BLaER1 (cell line): ENCODE measurements around the gene CCSER2.
"Not testable (repeated sequence)": the region's sequence is repeated elsewhere in the genome, so short reads cannot be mapped to it uniquely, and the experiment has no call there.

Source experiments
- H3K27ac ChIP-seq: shearing (Covaris generic); formaldehyde crosslinking; 2 replicates; pipeline ENCODE4 v1.8.1; 2022
- H3K27me3 ChIP-seq: shearing (Covaris generic); formaldehyde crosslinking; 2 replicates; pipeline ENCODE4 v1.8.1; 2022
- H3K36me3 ChIP-seq: shearing (Covaris generic); formaldehyde crosslinking; 2 replicates; pipeline ENCODE4 v1.8.1; 2022
- H3K4me1 ChIP-seq: shearing (Covaris generic); formaldehyde crosslinking; 2 replicates; pipeline ENCODE4 v1.8.1; 2022
- H3K4me2 ChIP-seq: shearing (Covaris generic); formaldehyde crosslinking; 2 replicates; pipeline ENCODE4 v1.8.1; 2022
- H3K4me3 ChIP-seq: shearing (Covaris generic); formaldehyde crosslinking; 2 replicates; pipeline ENCODE4 v1.8.1; 2022
- H3K9ac ChIP-seq: shearing (Covaris generic); formaldehyde crosslinking; 2 replicates; pipeline ENCODE4 v1.8.1; 2022
- H3K9me3 ChIP-seq: shearing (Covaris generic); formaldehyde crosslinking; 2 replicates; pipeline ENCODE4 v1.8.1; 2022
- H4K20me1 ChIP-seq: shearing (Covaris generic); formaldehyde crosslinking; 2 replicates; pipeline ENCODE4 v1.8.1; 2022
- Cebpa-rat ChIP-seq: shearing (Covaris generic); IDR thresholded peaks from 2 replicates; pipeline ENCODE4 v1.8.1; 2022

The CCSER2 gene

GRCh38 chr10:84341983-84342382 is 13.6 kb downstream of the CCSER2 start:
- Histone ChIP-seq H3K4me2 (no peak overlapping the region), H3K4me3 (no peak overlapping the region), H3K9ac (no peak overlapping the region)

DNA sequence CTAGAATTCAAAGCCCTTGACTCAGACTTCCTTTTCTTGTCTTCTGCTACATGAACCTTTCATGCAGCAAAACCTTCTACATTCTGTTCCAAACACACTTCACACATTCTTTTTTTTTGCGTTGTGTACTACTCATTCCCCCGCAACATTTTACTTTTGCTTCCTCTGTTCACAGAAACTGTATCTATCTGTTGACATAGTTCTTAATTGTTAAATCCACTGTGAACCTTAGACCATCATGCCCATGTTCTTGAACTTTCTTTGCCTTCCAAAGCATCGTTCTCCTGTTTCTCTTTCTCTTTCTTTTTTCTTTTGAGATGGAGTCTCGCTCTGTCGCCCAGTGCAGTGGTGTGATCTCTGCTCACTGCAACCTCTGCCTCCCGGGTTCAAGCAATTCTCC is 14.2 kb downstream of the CCSER2 start:
- TF ChIP-seq Cebpa-rat = no peak
- H3K4me1 ChIP-seq = peaks cover 13% of the 10 kb centered on the region; the same call in 1 of the 2 replicates
- H3K36me3 ChIP-seq = peaks cover 15% of the 10 kb centered on the region; the same call in 1 of the 2 replicates
- H3K4me2 ChIP-seq = no peak overlapping the region
- no peaks in the 10 kb centered on the region for H3K27me3 ChIP-seq
- H3K4me3 ChIP-seq = no peak overlapping the region
- no peak overlapping the region for H3K27ac ChIP-seq
- no peak overlapping the region for H3K9ac ChIP-seq
- H3K9me3 ChIP-seq = peaks cover 16% of the 10 kb centered on the region
- H4K20me1 ChIP-seq = peaks cover 55% of the 10 kb centered on the region

More at GRCh38 chr10:84341983-84342382, 13.6 kb downstream of the CCSER2 start:
- Histone ChIP-seq H3K36me3 (0 out of 2 replicates have a peak, but pooled peaks cover 15% of the 10 kb centered on the region), H4K20me1 (peaks cover 61% of the 10 kb centered on the region), H3K4me1 (peaks cover 13% of the 10 kb centered on the region; the same call in 1 of the 2 replicates), H3K9me3 (peaks cover 10% of the 10 kb centered on the region), H3K27ac (no peak overlapping the region), H3K27me3 (no peaks in the 10 kb centered on the region)
- no peak for TF ChIP-seq Cebpa-rat

- TF ChIP-seq Cebpa-rat = no peak
- peaks cover 44% of the 10 kb centered on the region; the same call in 1 of the 2 replicates for H4K20me1 ChIP-seq
- no peaks in the 10 kb centered on the region for H3K27me3 ChIP-seq
These were observed 15.4 kb downstream of the CCSER2 start for GRCh38 chr10:84343831-84344230.

DNA sequence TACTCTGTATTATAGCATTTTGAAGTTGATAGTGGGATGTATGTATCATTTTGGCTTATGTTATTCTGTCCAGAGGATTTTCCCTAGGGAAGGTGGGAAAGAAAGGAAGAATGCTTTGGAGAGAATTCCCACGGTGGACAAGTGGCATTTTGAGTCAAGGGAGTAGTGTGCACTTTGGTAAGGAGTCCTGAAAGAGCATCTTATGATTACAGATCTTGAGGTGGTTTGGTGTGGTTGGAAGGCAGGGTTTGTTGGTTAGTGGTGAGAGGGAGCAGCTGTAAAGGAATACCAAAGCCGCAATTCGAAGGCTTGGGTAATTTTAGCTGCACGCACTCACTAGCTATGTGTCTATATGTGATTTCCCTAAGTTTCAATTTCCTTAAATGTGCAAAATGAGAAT is 16.1 kb downstream of the CCSER2 start:
- Histone ChIP-seq H3K4me1 (peaks cover 13% of the 10 kb centered on the region; the same call in 1 of the 2 replicates), H3K27ac (no peak overlapping the region), H3K9me3 (peaks cover 25% of the 10 kb centered on the region), H4K20me1 (peaks cover 45% of the 10 kb centered on the region; the same call in 1 of the 2 replicates), H3K9ac (no peak overlapping the region), H3K27me3 (no peaks in the 10 kb centered on the region), H3K36me3 (peaks cover 27% of the 10 kb centered on the region; the same call in 1 of the 2 replicates), H3K4me2 (no peak overlapping the region), H3K4me3 (no peak overlapping the region)
- TF ChIP-seq Cebpa-rat = no peak

More at GRCh38 chr10:84343831-84344230, 15.4 kb downstream of the CCSER2 start:
- H3K4me3 ChIP-seq = no peak overlapping the region
- H3K4me1 ChIP-seq = peaks cover 13% of the 10 kb centered on the region; the same call in 1 of the 2 replicates
- H3K36me3 ChIP-seq = peaks cover 22% of the 10 kb centered on the region; the same call in 1 of the 2 replicates
- H3K9ac ChIP-seq = no peak overlapping the region
- H3K9me3 ChIP-seq = peaks cover 25% of the 10 kb centered on the region
- H3K27ac ChIP-seq = no peak overlapping the region
- no peak overlapping the region for H3K4me2 ChIP-seq

GRCh38 chr10:84347575-84348002 is 19.2 kb downstream of the CCSER2 start:
- peaks cover 18% of the 10 kb centered on the region; the same call in 1 of the 2 replicates for H3K36me3 ChIP-seq
- not testable (repeated sequence) for H3K27ac ChIP-seq, H3K27me3 ChIP-seq, H3K4me2 ChIP-seq, H3K9ac ChIP-seq, H3K4me3 ChIP-seq, H3K4me1 ChIP-seq
- H3K9me3 ChIP-seq = peaks cover 25% of the 10 kb centered on the region
- H4K20me1 ChIP-seq = peaks cover 51% of the 10 kb centered on the region

- Histone ChIP-seq H3K9ac (no peak overlapping the region), H3K27ac (no peak overlapping the region), H3K4me2 (no peak overlapping the region)
These were observed 20.1 kb downstream of the CCSER2 start for GRCh38 chr10:84348447-84348846.

GRCh38 chr10:84348860-84349259 is 20.5 kb downstream of the CCSER2 start:
- Histone ChIP-seq H3K4me3 (no peak overlapping the region), H3K9ac (no peak overlapping the region), H3K4me1 (no peaks in the 10 kb centered on the region), H3K4me2 (no peak overlapping the region), H3K27ac (no peak overlapping the region), H3K27me3 (no peaks in the 10 kb centered on the region), H3K9me3 (peaks cover 25% of the 10 kb centered on the region), H3K36me3 (peaks cover 28% of the 10 kb centered on the region; the same call in 1 of the 2 replicates), H4K20me1 (peaks cover 54% of the 10 kb centered on the region)
- no peak for TF ChIP-seq Cebpa-rat

More at GRCh38 chr10:84348447-84348846, 20.1 kb downstream of the CCSER2 start:
- Histone ChIP-seq H3K36me3 (peaks cover 26% of the 10 kb centered on the region; the same call in 1 of the 2 replicates), H3K27me3 (no peaks in the 10 kb centered on the region), H3K4me3 (no peak overlapping the region), H3K4me1 (no peaks in the 10 kb centered on the region), H4K20me1 (peaks cover 50% of the 10 kb centered on the region), H3K9me3 (peaks cover 25% of the 10 kb centered on the region)
- no peak for TF ChIP-seq Cebpa-rat

GRCh38 chr10:84352251-84352842 is 24.0 kb downstream of the CCSER2 start:
- H3K9ac ChIP-seq = no peak overlapping the region
- no peaks in the 10 kb centered on the region for H3K27me3 ChIP-seq
- no peak overlapping the region for H3K4me2 ChIP-seq
- no peak for TF ChIP-seq Cebpa-rat
- peaks cover 60% of the 10 kb centered on the region for H4K20me1 ChIP-seq
- no peaks in the 10 kb centered on the region for H3K4me1 ChIP-seq
- peaks cover 23% of the 10 kb centered on the region; the same call in 1 of the 2 replicates for H3K36me3 ChIP-seq
- no peak overlapping the region for H3K4me3 ChIP-seq
- H3K9me3 ChIP-seq = peaks cover 11% of the 10 kb centered on the region
- H3K27ac ChIP-seq = no peak overlapping the region

DNA sequence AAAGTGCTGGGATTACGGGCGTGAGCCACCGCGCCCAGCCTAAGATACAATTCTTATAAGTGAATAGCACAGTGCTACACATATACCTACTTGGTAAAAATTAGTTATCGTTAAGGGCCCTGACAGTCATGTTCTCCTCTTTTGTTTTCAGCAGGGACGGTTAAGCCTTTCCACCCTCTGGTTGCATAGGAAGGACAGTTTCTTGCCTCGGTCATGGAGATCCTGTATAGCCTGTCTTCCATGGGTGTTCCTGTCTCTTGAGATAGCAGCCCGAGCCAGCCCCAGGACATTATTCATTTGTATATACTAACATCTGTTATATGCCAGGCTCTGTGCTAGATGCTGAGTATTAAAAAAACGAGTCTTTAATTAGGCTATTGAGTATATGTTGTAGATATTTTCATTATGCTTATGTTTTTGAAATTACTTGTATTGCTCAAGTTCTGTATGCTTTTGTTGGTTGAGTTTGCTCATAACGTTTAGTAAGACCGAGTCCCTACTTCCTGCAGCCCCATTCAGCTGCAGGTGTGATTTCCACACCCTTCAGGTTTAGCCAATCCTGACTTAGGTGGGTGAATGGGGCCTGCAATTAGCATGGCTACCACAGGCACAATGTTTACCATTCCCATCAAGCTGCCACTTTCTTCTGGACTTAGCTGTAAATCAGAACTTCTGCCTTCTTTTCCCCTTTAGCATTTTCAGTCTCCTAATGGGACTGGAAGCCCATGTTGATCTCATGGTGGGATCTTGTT is 24.8 kb downstream of the CCSER2 start:
- Histone ChIP-seq H3K27me3 (no peaks in the 10 kb centered on the region), H3K27ac (no peak overlapping the region), H4K20me1 (peaks cover 69% of the 10 kb centered on the region), H3K9me3 (peaks cover 2% of the 10 kb centered on the region), H3K9ac (no peak overlapping the region), H3K36me3 (peaks cover 16% of the 10 kb centered on the region; the same call in 1 of the 2 replicates), H3K4me1 (no peaks in the 10 kb centered on the region), H3K4me2 (no peak overlapping the region), H3K4me3 (no peak overlapping the region)
- TF ChIP-seq Cebpa-rat = no peak

DNA sequence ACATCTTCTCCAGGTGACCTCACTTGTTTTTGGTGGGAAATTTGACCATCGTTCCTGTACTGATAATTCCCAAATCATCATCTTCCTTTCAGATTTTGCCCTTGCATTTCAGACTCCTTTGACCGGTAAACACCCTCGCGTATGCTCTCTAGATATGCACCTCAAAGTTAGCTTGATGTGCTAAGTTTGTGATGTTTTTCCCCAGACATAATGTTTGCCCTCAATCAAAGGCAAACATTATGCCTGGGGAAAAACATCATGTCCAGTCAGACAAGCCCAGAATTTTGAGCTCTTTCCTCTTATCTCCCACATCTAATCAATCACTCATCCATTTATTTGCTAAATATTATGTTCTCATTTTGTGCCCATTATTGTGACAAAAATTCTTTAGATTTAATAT is 26.2 kb downstream of the CCSER2 start:
- no peak overlapping the region for H3K9ac ChIP-seq
- no peaks in the 10 kb centered on the region for H3K27me3 ChIP-seq
- no peak overlapping the region for H3K4me3 ChIP-seq
- no peaks in the 10 kb centered on the region for H3K4me1 ChIP-seq
- no peak overlapping the region for H3K4me2 ChIP-seq
- no peak for TF ChIP-seq Cebpa-rat
- H3K27ac ChIP-seq = no peak overlapping the region
- H4K20me1 ChIP-seq = peaks cover 72% of the 10 kb centered on the region
- 0 out of 2 replicates have a peak, but pooled peaks cover 10% of the 10 kb centered on the region for H3K36me3 ChIP-seq
- no peaks in the 10 kb centered on the region for H3K9me3 ChIP-seq
